GM21423 (cell line): ENCODE measurements around the gene CADPS.

Experiments
- ATAC-seq: cut with Tn5 transposase; IDR thresholded peaks from one replicate; pipeline ENCODE4 v1.9.1; 2021; ENCODE audit warnings: mild to moderate bottlenecking, moderate library complexity; ENCODE audit not compliant: unreplicated experiment

The CADPS gene

GRCh38 chr3:62378921-62379320 lies 496.3 kb downstream of the CADPS start:
- ATAC-seq = no peak

GRCh38 chr3:62378311-62378789 lies 496.9 kb downstream of the CADPS start:
- no peak for ATAC-seq

GRCh38 chr3:62376906-62377877 lies 498.0 kb downstream of the CADPS start:
- ATAC-seq = no peak

- ATAC-seq = no peak
Observed at GRCh38 chr3:62376454-62376720, 498.8 kb downstream of the CADPS start.

GRCh38 chr3:62375655-62376453 lies 499.4 kb downstream of the CADPS start:
- ATAC-seq = no peak

- ATAC-seq = no peak
Observed at GRCh38 chr3:62374341-62375218, 500.6 kb downstream of the CADPS start.

GRCh38 chr3:62373714-62374333 lies 501.4 kb downstream of the CADPS start:
- ATAC-seq = no peak

- ATAC-seq = no peak
Observed at GRCh38 chr3:62373215-62373614, 502.0 kb downstream of the CADPS start, which contains the start of gene FEZF2. Gene FEZF2, minus strand, starts transcription at chr3:62373550. Its CDS starts 682 bp downstream, at chr3:62372868.

GRCh38 chr3:62372621-62373041 lies 502.6 kb downstream of the CADPS start:
- ATAC-seq = no peak

GRCh38 chr3:62371720-62372591 lies 503.3 kb downstream of the CADPS start:
- no peak for ATAC-seq

GRCh38 chr3:62370858-62371719 lies 504.1 kb downstream of the CADPS start:
- no peak for ATAC-seq

GRCh38 chr3:62370112-62370857 lies 504.9 kb downstream of the CADPS start:
- no peak for ATAC-seq

- ATAC-seq = no peak
Observed at GRCh38 chr3:62369476-62369743, 505.8 kb downstream of the CADPS start.

- ATAC-seq = no peak
Observed at GRCh38 chr3:62368705-62369475, 506.3 kb downstream of the CADPS start.

- ATAC-seq = no peak
Observed at GRCh38 chr3:62368290-62368704, 506.9 kb downstream of the CADPS start.

GRCh38 chr3:62367763-62368195 lies 507.4 kb downstream of the CADPS start:
- no peak for ATAC-seq

GRCh38 chr3:62366126-62366484 lies 509.1 kb downstream of the CADPS start:
- ATAC-seq = no peak
